AG08396 (cell line): Measurements from ENCODE around the gene SYAP1.
"Not testable (repeated sequence)": the region's sequence is repeated elsewhere in the genome, so short reads cannot be mapped to it uniquely, and the experiment has no call there.

ENCODE experiments used
- DNase-seq: peaks from one replicate; pipeline ENCODE4 v3.0.0; 2012; ENCODE audit warnings: low spot score, mixed read lengths

SYAP1 gene

DNA sequence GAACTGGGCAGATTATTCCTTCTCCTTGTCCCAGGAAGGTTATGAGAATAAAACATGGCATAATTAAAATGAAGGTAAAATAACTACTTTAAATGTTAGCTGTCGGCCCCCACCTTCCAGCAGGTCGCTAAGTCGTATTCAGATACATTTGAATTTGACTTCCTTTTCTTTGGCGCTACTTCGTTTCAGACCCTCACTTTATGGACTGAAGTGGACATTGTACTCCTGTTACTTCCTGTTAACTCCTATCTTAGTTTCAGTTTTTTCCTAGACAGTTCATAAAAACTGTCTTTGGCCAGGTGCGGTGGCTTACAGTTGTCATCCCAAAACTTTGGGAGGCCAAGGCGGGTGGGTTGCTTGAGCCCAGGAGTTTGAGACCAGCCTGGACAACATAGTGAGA is 5.7 kb downstream of the SYAP1 start:
- DNase-seq, result no peak

DNA sequence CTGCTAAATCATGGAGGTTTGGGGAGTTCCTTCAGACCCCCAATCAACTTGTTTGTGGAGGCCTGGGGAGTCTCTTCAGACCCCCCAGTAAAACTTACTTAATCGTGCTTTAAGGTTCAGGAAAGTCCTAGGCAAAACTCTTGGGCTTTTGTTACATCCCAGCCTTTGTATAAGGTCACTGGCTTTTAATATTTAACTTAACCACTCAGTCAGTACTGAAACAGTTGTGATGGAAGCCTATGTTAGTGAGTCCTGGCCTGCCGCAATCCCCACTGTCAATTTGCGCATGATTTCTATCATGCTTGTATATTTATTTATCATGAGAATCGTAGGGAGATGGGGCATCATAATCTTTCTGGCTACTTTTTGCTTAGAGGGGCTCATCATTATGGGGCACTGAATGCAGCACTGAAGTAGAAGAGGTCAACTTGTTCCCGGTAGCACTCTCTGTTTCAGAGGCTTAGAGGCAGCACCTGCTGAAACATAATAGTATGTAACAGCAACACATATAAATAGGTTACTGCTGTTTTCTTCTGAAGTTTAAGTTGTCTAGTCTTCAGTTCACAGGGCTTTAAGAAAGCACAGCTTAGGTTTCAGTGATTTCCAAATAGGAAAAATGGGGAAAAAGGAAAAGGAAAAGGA is 7.1 kb downstream of the SYAP1 start:
- not testable (repeated sequence) for DNase-seq

DNA sequence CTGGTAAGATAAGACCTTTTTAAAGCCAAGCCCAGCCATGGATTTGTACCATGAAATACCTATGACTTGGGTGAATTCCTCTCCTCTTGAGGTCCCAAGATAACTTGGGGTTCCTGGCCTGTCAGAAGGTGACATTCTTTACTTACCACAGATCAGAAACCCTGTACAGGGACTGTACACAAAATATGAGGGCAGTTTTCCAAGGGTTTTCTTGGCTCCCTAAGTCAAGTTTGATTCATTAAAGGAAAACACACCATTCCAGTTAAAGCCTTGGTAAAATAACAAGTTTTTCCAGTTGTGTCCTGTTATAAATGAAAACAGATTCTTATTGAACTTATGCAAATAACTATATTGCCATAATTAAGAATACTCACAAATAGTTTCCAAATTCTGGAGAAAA is 8.2 kb downstream of the SYAP1 start:
- DNase-seq, result no peak

DNA sequence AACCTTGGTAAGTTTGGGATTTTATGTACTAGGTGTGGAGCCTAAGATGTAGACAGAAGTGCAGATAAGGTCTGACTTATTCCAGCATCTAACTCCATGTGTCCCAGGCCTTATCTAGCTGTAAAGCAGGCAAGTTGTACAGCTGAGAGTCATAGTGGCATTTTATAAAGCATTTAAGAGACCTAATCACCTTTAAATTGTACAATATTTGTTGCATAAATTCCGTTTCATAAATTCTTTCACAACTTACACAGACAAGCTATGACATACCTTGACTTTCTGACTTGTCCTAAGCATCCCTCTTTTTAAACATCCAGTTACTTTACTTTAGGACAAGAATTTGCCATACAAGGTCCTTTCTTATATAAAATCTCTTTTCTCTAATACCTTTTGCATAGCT is 11.0 kb downstream of the SYAP1 start:
- DNase-seq, result no peak

DNA sequence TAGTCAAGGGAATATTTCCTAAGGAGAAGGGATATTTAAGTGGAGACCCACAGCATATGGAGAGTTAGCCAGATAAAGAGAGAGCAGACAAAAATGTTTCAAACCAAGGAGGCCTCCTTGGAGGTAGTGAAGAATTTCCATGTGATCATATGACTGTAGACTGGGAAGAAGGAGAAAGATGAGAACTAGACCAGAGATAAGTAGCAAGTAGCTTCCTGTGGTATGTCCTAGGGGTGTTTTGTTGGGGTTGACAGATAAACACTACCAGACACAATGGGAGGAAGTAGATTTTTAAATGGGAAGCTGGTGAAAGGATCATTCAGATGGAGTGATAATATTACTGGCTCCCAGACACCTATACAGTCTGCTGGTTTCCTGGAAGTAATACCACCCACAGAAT is 13.6 kb downstream of the SYAP1 start:
- no peak for DNase-seq

DNA sequence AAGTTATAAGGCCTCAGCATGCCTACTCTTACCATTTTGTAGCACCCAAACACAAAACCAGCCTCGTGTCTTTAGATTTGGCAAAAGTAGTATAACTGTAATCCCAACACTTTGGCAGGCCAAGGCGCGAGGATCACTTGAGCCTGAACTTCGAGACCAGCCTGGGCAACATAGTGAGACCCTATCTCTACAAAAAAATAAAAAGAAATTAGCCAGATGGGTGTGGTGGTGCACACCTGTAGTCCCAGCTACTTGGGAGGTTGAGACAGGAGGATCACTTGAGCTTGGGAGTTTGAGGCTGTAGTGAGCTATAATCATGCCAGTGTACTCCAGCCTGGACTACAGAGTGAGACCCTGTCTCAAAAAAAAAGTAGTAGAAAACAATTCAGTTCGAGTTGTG is 17.6 kb downstream of the SYAP1 start:
- no peak for DNase-seq

DNA sequence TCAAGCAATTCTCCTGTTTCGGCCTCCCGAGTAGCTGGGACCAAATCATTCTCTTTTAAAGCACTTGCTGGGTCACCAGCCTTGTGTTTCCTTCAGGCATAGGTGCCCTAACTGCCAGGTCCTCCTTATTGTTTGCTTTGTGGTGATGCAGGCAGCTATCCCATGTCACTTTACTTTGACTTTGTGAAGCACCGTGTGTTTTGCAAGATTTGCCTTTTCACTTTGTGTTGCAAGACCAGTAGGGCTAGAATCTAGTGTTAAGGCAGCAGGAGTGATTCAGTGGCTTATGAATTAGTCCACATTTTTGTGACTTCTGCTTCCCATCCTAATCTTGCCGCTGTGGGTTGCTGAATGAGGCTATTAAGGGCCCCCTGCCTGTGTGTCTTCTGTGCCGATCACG is 20.2 kb downstream of the SYAP1 start:
- DNase-seq, result no peak

DNA sequence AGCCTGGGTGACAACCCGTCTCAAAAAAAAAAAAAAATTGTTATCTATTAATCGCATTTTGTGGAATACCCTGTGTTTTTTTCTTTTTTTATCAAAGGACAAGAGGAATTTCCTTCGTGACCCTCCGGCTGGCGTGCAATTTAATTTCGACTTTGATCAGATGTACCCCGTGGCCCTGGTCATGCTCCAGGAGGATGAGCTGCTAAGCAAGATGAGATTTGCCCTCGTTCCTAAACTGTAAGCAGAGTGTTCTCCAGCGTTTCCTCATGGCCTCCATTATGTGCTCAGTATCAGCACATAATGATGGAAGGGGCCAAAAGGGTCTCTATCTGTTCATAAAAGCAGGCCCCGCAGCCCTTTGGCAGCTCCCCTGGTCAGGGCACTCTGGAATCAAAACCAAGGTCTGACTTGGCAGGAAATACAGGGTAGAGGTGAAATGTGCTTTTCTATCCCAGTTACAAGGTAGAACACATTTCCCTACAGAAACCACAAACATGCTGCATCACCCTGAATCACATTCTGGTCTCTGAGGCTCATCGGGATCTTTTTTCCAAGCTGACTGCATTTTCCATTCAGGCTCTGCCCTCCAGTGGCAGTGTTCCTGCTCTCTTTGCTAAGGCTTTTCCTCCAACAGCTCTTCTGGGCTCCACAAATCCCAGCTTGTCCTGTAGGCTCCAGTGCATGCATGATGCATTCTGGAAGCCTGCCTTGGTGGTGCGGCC is 24.4 kb downstream of the SYAP1 start:
- peak; percentile 73 for DNase-seq

DNA sequence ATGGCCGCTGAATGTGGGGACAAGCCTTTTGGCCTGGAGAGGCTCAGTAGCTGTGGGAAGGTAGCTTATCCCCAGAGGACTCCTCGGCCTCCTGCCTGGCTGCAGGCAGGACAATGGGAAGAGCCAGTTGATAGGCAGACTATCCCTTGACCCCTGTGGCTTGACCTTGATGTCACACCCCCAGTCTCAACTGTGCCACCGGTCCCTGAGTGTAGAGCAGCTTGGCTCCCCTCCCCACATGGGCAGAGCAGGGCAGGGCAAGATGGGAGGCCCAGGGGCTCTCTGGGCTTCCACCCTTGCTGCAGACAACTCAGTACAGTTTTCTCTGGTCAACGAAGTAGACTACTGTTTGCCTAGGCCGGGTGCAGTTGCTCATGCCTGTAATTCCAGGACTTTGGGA is 25.7 kb downstream of the SYAP1 start:
- DNase-seq, result no peak

DNA sequence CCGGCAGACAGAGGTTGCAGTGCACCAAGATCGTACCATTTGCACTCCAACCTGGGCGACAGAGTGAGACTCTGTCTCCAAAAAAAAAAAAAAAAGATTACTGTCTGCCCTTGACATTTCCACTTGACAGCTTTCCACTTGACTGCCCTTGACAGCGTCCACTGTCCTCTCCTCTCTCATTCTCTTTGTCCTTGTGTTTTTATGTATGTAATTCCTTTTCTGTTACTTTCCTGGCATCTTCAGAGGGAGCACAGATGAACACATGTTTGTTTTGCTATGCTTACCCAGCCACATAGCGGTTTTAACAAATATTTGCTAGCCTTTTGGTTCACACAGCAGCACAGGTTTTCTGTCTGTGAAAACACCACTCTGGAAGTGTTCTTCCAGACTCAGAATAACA is 26.2 kb downstream of the SYAP1 start:
- no peak for DNase-seq

DNA sequence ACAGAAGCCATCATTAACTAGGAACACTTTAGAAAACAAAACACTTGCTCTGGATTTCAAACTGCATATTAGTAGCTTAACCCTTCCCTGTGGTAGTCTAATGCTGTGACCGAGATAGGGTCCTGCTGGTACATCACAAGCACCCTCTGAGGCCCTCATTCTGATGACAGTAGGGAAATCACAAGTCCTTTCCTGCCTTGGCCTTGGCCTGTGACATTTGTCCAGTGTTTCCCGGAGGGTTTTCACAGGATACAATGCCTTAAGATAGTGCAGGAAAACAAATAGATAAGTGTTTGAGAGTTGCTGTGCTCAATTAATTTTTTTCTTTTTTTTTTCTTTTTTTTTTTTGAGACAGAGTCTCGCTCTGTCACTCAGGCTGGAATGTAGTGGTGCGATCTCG is 29.0 kb downstream of the SYAP1 start:
- DNase-seq, result no peak

DNA sequence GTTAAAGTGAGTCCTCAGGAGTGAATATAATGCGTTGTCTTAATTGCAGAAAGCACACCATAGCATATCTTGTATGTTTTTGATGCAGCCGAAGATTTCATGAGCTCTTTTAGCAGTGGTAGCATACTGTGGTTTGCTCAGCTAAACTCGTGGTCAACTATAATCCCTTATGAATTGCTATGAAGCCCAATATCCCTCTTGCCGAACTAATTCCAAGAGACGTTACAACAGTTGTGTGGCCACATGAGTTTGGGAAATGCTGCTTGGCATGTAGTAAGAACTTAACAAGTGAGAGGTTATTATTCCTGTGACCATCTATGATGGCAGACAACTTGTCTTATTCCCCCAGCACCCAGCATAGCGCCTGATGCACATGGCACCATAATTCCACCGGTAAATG is 30.7 kb downstream of the SYAP1 start:
- no peak for DNase-seq

DNA sequence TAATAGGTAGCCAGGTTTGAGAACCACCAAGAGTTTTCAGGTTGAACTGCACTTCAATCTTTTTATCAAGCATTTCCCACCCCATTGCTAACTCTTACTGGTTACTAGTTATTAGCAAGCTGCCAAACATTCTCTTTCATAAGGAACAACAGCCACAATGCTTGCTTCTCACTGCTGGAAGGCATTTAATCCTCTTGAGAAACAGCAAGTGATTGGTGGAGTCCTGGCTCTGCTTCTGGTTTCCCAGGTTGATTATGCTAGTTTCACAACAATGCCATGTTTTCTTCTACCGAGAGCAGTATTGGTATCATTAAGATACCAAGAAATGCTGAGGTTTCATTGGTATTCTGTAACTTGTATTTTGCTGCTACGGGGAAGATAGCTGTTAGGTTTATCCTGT is 34.6 kb downstream of the SYAP1 start:
- DNase-seq, result no peak

DNA sequence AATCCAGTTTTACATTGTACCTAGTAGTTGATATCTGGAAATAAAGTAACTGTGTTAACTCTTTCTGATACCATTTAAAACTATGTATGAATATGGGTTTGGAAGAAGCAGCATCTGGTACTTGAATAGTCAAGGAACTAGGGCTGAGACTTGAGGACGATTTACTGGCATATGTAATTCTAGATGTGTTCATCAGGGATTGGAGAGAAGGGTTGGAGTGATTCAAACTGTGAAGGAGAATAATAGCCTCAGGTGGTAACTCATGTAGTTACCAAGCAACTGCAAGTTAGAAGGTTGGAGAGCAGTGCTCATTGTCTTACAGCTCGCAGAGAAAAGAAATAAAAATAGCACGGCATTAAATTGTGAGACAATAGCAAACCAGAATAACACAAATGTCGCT is 37.3 kb downstream of the SYAP1 start:
- DNase-seq, result no peak

DNA sequence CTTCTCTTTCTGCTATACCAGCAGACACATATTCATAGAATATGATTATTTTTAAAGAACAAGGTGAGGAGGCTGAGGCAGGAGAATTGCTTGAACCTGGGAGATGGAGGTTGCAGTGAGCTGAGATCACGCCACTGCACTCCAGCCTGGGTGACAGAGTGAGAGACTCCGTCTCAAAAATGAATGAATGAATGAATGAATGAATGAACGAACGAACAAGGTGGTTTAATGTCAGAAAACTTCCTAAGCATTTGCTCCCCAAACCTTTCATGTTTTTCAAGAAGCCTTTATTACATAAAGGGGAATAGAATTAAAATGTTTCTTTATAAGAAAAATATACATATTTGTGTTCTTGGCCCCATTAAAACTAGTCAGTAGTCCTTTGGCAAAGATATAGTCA is 42.1 kb downstream of the SYAP1 start:
- DNase-seq, result not testable (repeated sequence)

DNA sequence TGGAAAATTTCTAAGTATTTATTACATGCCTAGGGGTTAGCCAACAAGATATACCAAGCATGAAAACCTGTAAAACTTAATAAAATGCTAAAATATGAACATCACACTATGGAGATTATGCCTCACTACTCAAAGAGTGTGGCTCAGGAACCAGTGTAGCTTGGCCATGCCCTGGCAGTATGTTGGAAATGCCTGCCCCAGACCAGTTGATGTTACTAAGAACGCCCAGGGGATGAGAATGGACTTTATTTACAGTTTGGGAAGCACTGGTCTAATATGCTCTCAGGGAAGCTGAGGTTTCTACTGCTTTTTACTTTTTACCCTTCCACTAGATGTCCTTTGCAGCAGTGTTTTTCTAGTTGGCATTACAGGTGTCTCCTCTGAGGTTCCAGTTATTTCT is 43.2 kb downstream of the SYAP1 start:
- no peak for DNase-seq

DNA sequence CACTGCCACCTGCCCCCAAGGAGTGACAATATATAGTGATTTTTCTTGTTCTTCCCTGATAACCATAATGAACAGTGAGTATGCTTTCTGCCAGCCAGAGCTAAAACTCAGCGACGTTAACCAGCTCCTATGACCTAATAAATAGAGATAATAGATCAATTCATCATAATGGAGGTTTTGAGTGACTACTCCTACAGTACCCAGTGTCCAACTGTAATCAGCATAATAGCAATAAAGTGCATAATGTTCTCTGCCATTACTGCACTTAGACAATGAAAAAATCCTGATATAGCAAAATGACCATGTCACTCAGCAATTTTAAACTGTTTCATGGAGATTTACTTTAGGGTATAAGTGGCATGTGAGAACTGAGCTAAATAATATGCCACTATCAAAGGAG is 46.2 kb downstream of the SYAP1 start:
- DNase-seq, result no peak

DNA sequence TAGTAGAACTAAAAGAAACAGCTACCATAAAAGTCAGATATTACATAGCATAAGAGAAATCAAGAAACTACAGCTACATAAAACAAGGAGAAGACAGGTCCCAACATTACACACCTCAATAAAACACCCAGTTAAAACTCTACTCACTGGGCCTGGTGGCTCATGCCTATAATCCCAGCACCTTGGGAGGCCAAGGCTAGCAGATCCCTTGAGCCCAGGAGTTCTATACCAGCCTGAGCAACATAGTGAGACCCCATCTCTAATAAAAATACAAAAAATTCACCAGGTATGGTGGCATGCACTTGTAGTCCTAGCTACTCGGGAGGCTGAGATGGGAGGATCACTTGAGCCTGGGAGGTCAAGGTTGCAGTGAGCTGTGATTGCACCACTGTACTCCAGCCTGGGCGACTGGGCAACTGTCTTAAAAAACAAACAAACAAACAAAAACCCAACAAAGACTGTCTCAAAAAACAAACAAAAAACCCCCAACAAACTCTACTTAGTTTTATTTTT is 51.6 kb downstream of the SYAP1 start:
- DNase-seq, result no peak

DNA sequence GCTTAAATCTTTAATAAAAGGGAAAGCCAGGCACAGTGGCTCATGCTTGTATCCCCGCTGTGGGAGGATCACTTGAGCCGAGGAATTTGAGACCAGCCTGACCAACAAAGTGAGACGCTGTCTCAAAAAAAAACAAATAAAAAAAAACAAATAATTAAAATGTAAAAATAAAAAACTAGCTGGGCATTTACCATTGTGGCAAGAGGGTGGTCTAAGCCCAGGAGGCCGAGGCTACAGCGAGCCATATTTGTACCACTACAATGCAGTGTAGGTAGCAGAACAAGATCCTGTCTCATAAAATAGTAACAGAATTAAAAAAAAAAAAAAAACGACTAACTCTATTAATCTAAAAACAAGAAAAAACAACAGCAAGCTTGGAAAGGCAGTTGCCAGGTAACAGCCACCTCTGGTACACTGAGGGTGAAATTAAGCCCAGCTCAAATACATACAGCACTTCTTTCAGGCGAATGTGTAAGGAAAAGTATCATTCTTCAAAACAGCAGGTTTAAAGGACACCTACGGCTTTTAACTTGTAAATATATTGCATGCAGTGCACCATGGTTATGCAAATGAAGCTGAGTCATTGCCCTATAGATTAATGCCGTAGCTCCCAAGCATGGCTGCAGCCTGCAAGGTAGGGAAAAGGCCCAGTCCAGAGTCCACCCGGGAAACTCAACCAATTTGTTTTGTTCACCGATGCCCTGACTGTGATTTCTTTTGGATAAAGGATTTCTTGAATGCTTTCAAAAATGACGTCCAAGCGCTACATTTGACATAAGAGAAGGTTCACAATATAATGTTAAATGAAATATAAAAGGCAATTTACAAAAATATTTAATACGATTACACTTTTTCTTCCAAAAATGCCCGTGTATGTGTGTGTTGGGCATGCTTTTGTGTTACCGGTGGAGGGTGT is 52.3 kb downstream of the SYAP1 start:
- DNase-seq, result no peak

DNA sequence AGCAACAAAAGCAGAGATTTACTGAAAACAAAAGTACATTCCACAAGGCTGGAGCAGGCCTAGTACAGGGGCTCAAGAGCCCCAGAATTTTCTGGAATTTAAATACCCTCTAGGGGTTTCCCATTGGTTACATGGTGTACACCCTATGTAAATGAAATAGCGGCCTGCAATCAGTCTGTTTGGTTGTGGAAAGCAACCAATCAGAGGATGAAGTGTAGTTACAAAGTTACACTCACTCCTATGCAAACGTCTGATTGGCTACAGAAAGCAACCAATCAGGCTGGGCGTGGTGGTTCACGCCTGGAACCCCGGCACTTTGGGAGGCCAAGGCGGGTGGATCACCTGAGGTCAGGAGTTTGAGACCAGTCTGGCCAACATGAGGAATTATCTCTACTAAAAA is 53.0 kb downstream of the SYAP1 start:
- no peak for DNase-seq

DNA sequence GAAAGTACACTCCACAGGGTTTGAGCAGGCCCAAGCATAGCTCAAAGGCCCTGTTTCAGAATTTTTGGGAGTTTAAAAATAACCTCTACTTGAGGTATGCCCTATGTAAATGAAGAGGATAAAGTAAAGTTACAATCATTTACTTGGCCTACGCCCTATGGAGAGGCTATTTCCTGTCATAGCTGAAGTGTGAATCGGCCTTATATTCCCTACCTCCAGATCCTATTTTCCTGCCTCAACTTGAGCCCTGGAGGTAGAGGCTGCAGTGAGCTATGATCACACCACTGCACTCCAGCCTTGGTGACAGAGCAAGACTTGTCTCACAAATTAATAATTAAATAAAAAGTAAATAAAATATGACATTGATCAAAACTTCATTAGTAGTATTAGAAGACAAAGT is 55.3 kb downstream of the SYAP1 start:
- DNase-seq, result no peak

DNA sequence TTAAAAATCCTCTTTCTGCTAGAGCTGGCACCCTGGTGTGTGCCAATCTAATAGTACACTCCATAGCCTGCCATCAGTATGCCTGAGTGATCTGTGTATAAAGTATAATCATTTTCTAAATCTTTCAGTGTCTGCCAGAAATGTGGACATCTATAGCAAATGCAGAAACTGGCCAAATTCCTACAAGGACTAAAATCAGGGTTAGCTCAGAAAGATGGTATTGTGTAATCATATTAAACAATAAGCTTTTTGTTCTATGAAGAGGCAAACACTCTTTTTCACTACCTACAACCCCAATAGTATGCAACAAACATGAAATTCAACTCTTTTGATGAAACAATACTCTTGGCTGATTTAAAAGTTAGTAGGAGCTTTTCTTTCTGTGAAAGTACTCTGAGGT is 59.1 kb downstream of the SYAP1 start:
- no peak for DNase-seq

DNA sequence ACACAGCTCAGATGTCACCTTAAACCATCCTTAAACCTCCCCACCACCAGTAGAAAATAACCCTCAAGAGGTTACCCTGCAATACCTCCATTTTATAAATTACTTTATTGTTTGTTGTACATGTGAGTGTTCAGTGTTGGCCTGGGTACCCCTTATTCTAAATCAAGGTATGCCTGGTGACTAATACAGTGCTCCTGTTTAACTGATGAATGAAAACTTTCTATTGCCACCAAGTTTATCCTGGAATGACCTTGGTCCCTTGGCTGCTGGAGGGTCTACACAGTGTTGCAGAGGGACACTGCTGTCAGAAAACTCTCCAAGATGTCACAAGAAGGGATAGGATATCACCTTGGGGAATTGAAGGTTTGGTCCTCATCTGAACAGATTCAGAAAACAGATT is 59.6 kb downstream of the SYAP1 start:
- DNase-seq, result no peak
